ENCODE results near the gene TRIM63.

The TRIM63 gene

GRCh38 chr1:26034504-26035202, 32.8 kb downstream of the TRIM63 start:
- DNase-seq (ENCODE audit: low read depth in 2 of 2): no peak

- DNase-seq (ENCODE audit: low read depth in 2 of 2): no peak
These were observed 34.6 kb downstream of the TRIM63 start for GRCh38 chr1:26032656-26033357.

GRCh38 chr1:26031611-26032220, 35.7 kb downstream of the TRIM63 start:
- no peak for DNase-seq (ENCODE audit: low read depth in 2 of 2)

- DNase-seq (ENCODE audit: low read depth in 2 of 2): no peak
These were observed 36.2 kb downstream of the TRIM63 start for GRCh38 chr1:26031196-26031595.

- DNase-seq (ENCODE audit: low read depth in 2 of 2): no peak
These were observed 37.5 kb downstream of the TRIM63 start for GRCh38 chr1:26029864-26030481.

GRCh38 chr1:26029054-26029863, 38.2 kb downstream of the TRIM63 start:
- no peak for DNase-seq (ENCODE audit: low read depth in 2 of 2)

- no peak for DNase-seq (ENCODE audit: low read depth in 2 of 2)
These were observed 38.9 kb downstream of the TRIM63 start for GRCh38 chr1:26028490-26028980.

GRCh38 chr1:26027716-26028489, 39.5 kb downstream of the TRIM63 start:
- no peak for DNase-seq (ENCODE audit: low read depth in 2 of 2)

- DNase-seq (ENCODE audit: low read depth in 2 of 2): no peak
These were observed 41.9 kb downstream of the TRIM63 start for GRCh38 chr1:26025517-26025916.

- no peak for DNase-seq (ENCODE audit: low read depth in 2 of 2)
These were observed 42.4 kb downstream of the TRIM63 start for GRCh38 chr1:26025060-26025459.

- DNase-seq (ENCODE audit: low read depth in 2 of 2): no peak
These were observed 43.6 kb downstream of the TRIM63 start for GRCh38 chr1:26023826-26024225.

- no peak for DNase-seq (ENCODE audit: low read depth in 2 of 2)
These were observed 44.4 kb downstream of the TRIM63 start for GRCh38 chr1:26023009-26023408.

GRCh38 chr1:26022404-26022779, 45.0 kb downstream of the TRIM63 start:
- DNase-seq (ENCODE audit: low read depth in 2 of 2): no peak

GRCh38 chr1:26021647-26022403, 45.6 kb downstream of the TRIM63 start, which contains the start of gene EXTL1:
EXTL1 (plus strand) TSS chr1:26021775; CDS start chr1:26022647, 872 bp downstream.
- DNase-seq (ENCODE audit: low read depth in 2 of 2): no peak

GRCh38 chr1:26020941-26021646, 46.3 kb downstream of the TRIM63 start:
- no peak for DNase-seq (ENCODE audit: low read depth in 2 of 2)

- no peak for DNase-seq (ENCODE audit: low read depth in 2 of 2)
These were observed 47.1 kb downstream of the TRIM63 start for GRCh38 chr1:26020330-26020768.

GRCh38 chr1:26019641-26020315, 47.7 kb downstream of the TRIM63 start:
- no peak for DNase-seq (ENCODE audit: low read depth in 2 of 2)

GRCh38 chr1:26017606-26018005, 49.8 kb downstream of the TRIM63 start:
- DNase-seq (ENCODE audit: low read depth in 2 of 2): no peak
